GM21619 (cell line): Measurements from ENCODE around the gene NPAS3.

ENCODE experiments used
- ATAC-seq: cut with Tn5 transposase; IDR thresholded peaks from one replicate; pipeline ENCODE4 v1.9.1; 2021; ENCODE audit not compliant: unreplicated experiment

The NPAS3 gene

GRCh38 chr14:33732175-33732574, 793.5 kb downstream of the NPAS3 start:
- no peak for ATAC-seq

GRCh38 chr14:33733310-33733709, 794.6 kb downstream of the NPAS3 start:
- ATAC-seq: no peak

- no peak for ATAC-seq
These were observed 795.0 kb downstream of the NPAS3 start for GRCh38 chr14:33733721-33734120.

DNA sequence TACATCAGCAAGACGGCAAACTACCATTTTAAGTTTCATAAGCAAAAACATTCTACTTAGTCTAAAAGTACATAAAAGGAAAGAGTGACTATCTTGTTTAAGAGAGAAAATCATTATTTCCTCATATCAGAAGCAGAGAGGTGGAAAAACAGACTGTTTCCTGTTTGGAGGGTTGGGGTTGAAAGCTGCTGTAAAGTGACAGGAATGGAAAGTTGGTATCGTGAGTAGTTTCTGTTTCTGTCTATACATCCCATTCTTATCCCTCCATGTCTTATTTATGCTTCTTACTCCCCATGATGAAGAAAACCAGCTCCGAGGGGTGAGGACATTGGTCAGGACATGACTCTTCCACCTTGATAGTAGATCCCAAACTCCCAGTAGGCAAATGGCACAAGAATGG, 795.7 kb downstream of the NPAS3 start:
- ATAC-seq: no peak

DNA sequence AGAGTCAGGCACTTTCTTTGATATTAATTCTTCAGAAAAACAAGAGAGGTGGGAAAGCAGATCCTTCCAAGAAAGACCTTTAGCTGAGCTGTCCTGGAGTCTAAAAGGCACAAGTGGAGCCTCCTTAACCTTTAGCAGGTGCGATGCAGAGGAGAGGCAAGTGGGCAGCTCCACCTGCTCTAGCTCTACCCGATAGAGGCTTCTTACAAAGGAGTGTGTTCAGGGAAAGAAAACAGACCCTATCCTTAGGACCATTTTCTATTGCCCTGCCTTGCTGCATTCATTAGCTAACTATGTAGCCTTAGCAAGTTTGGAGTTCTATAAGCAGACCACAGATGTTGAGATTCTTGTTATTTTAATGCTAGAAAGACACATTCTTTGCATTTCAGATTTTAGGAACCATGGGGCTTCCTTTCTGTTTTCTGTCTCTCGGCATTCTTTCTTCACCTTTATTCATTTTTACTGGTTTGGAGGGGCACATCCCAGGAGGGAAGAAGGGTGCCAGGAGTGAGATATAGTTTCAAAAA, 797.7 kb downstream of the NPAS3 start:
- ATAC-seq: no peak

DNA sequence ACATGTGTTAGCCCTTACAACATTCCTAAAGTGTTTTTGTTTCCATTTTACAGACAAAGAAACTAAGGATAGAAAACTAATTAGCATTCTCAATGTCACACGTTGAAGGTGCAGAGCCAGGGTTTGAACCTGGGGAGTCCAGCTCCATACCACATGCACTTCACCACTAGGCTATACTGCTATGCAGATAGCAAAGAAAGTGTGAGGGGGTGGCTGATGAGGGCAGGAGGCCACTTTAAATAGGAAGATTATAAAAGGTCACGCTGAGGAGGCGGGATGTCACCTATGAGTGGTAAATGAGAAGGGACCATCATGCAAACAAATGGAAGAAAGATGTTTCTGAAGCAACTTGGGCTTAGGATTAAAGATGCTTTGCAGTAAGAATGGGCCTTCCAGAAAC, 798.3 kb downstream of the NPAS3 start:
- ATAC-seq: no peak

GRCh38 chr14:33737446-33737845, 798.8 kb downstream of the NPAS3 start:
- ATAC-seq: no peak

DNA sequence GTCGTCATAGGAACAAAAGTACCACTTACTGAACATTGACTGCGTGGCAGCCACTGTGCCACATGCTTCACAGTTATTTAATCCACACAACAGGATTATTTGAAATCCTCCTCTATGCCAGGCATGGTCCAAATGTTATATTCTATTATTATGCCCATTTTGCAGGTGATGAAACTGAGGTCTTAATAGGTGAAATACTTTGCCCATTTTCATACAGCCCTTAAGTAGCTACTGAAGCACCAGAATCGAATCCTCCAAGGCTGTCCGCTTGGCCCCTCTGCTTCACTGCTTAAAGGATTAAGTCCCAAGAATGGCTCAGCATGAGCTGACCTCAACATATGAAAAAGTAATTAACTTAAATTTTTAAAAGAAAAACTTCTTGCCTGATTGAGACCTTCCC, 799.4 kb downstream of the NPAS3 start:
- ATAC-seq: no peak

DNA sequence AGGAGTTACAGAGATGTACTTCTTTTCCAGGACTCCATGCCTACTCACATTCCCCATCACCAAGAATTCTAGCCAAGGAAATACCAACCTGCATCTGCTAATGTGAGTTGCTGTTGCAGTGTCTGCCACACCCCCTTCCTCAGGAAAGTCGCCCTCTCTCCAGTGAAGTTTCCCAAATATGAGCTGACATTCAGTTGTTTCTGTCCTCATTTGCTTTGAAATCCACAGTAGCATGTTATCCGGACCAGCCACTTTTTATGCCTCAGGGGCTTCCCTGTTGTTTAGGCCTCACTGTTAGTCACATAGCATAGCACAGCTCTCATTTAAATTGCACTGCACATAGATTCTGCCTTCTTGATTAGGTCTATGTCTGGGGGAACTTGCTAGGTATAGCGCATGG, 799.8 kb downstream of the NPAS3 start:
- ATAC-seq: no peak

DNA sequence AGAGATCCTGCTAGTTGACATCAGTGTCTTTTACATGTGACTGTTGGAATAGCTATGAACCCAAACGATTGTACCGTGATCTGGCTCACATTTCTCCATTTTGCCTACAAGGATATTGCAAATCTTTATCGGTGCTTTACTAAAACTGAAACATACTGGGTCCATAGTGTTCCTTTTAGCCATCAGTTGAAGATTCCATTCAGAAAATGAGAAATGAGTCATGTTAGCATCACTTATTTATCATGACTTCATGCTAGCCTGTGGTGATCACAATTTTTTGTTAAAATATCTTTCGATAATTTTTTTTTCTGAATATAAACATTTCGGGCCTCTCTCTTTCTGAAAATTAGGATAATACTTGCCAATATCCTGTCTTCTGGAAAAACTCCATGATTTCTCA, 801.9 kb downstream of the NPAS3 start:
- no peak for ATAC-seq

DNA sequence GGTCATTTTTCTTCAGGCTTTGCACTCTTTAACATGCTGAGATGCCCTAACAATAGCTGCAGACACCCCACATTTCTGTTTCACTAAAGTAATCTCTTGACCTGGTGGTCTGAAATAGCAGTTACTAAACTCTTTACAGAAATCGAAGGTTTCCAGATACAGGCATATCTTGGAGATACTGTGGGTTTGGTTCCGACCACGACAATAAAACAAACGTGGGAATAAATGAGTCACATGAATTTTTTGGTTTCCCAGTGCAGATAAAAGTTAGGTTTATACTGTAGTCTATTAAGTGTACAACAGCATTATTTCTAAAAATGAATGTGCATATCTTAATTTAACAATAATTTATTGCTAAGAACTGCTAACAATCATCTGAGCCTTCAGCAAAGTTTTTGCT, 803.5 kb downstream of the NPAS3 start:
- no peak for ATAC-seq

DNA sequence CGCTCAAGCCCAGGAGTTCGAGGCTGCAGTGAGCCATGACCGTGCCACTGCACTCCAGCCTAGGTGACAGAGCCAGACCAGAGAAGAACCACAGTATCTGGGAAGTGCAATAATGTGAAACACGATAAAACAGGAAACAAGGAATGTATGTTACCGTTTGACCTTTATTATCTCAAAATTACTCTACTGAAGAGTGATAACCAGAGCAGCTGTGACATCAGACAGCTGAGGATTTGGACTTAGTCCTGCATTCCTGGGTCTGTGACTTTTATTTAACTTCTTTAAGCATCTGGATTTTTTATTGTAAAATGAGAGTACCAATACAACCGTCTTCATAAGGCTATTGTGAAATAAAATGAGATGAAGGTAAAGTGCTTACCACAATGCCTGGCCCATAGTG, 806.5 kb downstream of the NPAS3 start:
- ATAC-seq: no peak

DNA sequence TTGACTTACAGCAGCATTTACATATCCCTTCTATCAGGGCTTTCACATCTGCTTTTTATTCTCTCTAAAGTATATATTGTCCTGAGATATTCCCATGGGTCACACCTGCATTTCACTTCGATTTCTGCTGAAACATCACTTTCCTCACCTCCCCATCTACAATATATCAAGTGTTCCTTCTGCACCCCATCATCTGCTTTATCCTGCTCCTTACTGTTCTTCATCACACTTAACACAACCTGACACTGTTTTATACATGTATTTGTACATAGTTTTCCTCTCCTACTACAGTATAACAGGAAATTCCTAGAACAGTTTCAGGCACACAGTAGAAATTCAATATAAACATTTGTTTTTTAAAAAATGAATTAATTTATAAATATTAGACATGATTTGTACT, 809.1 kb downstream of the NPAS3 start:
- no peak for ATAC-seq

DNA sequence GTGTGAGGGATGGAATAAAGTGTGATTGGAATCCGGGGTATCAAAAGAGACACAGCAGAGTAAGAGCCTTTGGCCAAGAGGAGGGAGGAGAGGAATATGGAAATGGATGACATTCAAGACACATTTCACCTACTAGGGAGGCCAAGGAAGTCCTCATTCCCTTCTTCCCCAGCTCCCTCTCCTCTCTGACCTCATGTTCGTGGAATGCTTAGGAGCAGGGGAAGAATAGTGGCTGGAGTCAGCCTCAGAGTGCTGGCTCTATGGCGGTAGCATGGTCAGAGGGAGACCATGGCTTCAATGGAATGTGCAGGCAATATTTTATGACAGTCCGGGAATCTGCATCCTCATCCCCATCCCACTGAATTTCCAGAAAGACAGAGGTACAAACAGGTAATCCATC, 815.6 kb downstream of the NPAS3 start:
- no peak for ATAC-seq

DNA sequence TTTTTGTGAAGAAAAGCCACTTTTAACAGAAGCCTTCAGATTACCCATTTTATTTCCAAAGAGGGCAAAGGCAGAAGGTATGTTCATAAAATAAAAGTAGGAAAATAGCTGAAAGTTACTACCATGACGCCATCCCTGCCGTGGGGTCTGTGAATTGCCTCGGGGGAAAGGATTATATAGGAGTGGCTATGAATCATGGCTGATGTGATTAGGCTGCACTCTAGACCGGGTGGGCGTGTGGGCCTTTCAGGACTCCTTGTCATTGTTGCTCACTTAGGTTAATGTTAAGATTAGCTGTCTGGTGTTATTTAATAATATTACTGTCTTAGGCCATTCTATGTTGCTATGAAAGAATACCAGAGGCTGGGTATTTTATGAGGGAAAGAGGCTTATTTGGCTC, 816.7 kb downstream of the NPAS3 start:
- no peak for ATAC-seq

GRCh38 chr14:33756833-33757232, 818.2 kb downstream of the NPAS3 start:
- ATAC-seq: no peak

- ATAC-seq: no peak
These were observed 819.9 kb downstream of the NPAS3 start for GRCh38 chr14:33758547-33758946.

DNA sequence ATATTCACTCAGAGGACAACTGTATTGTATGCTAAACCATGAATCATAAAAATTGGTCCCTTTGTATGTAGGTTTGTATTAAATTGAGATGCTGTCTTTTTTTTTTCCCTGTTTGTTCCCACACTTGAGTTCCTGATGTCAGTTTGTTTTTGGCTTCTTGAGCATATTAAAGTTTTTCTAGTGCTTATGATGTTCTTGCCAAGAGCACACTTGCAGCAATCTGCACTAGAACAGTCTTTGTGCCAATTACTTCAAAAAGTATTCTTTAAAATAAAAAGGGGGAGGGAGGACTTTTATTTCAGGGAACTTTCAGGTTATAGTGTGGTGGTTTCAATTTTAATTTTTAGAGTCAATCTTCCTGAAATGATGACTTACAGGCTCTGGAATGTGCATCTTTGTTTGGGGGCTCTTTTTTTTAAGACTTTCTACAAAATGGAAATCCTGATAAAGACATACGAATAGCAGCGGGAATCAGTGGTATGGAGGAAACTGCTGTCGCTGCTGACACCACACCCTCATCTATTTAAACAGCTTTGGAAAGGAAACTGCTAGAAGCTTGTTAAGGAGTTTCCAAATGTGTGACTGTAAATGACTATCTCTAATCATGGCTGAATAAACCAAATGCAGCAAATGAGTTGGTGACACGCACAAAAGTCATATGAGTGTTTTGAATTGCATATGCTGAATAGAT, 823.6 kb downstream of the NPAS3 start:
- ATAC-seq: no peak

DNA sequence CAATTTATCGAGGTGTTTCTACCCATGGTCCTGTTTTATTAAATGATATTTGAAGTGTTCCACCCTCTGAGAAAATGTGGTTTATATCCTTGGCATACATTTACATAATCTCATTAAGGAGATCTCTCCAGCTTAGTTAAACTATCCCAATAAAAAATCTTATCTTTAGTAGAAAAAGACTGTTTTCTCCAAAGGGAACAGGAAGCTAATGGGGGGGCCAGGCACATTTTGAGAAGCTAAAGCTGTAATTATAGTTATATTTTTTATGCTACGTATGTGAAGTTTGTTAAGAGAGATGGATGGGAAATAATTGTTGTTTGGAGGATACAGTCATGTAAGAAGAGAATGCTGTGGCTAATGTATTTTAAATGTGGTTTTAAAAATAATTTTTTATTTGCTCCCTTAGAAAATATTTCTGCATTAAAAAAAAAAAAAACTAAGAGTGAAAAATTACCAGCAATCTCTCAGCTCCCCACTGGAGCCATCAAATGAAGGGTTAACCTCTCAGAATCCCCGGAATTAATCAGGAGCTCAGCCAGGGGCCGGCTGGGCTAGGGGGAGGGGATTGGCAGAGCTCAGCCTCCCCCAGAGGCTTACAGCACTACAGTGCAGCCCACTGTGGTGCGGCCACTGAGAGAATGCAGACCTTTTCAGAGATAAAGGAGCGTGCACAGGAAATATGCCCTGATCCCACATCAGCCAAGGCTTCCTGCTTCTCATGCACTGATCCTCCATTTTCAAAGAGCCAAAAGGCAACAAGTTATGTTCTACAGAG, 826.4 kb downstream of the NPAS3 start:
- ATAC-seq: no peak

DNA sequence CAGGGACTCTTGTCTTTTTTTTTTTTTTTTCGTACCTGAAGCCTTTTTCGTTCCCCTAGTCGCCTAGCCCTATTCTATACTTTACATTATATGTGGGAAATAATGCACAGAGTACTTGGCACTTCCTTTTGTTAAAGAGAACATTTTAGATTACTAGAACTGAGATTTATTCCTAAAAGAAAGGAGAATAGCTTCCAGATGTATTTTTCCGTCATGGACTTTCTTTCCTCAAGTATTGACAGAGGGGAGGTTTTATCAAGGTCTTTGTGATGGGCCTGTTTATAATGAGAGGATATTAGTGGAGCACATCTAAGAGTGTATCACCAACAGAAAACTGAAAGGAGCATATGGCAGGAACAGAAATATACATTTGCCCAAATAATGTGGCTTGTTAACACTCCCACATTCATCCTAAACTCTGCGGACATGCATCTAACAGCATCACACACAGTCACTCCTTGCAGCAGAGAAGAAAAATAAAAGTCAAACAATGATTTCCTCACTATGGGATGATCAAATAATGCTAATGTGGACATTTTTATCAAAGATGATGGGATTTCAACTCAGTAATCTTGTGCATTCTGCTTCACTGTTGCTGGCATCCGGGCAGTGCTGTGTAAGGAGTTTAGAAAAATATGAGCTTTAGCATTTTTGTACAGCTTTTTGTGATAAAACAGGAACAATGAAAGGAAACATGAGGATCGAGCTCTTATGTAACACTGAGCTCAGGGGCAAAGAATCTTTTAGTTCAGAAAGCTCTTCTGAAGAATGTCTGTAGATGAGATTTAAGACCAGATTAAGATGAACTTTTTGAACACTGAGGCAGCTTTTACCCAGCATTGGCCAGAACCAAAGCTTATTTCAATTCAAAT, 829.1 kb downstream of the NPAS3 start:
- no peak for ATAC-seq

- no peak for ATAC-seq
These were observed 829.8 kb downstream of the NPAS3 start for GRCh38 chr14:33768458-33768830.
